SW 1271 (cell line): Measurements from ENCODE around the gene COL4A6.

ENCODE experiments used
- DNase-seq, 2 experiments: peaks; one replicate each; lab custom pipeline; 2025; lab: John Stamatoyannopoulos, UW

The COL4A6 gene

DNA sequence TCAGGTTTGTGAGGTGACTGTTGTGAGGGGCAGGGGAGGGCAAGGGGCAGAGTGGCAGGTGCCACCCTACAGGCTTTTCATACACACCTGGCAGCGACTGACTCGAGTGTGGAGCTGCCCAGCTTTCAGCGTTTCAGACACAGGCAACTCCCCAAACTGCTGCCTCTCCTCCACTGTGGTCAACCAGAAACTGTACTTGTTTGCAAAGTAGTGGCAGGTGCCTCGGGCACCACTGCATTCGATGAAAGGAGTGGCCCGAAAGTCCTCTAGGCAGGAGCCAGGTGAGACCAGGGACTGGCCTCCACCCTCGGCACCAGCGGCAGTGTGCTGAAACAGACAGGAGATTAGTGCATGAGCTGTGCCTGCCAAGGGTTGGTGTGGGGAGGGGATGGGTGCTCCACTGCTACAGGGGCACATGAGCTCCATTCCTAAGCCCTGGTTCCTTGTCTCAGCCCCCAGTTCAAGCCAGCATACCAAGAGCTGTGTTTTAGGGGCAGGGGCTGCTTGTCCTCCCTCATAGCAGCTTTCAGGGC lies 281.2 kb downstream of the COL4A6 start:
- DNase-seq, result no peak

DNA sequence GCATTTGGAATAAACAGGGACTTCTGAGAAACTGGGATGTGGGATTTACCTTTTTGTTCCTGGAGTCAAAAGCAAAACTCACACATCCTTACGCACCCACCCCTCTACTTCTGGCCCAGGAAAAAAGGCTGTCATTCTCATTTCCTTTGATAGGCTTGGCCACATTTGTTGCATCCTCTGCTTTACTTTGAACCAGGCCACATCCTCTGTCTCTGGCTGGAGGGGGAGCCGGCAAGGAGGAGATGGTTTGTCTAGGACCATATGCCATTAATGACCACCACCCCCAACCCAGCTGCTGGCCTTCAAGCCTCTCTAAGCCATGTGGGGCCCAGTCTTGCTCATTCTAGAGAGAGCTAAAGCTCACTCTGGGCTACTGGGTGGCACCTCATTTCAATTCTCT lies 282.1 kb downstream of the COL4A6 start:
- DNase-seq, result no peak

DNA sequence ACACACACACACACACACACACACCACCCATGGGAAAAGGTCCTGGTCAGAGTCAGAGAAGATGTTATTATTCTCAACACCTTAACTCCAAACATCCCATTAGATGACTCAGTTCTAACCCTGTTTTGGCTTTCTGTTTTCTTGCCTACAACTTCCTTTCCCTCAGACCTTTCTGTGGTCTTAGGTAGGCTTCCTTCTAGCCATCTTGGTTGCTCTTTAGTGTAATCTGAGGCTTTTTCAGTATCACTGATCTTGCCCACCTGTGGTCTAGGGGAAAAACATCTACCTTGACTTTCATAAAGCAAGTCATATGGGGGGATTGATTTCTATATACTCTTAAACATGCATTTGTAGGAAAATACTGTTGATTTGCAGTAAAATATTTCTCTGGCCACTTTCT lies 289.7 kb downstream of the COL4A6 start:
- no peak for DNase-seq

DNA sequence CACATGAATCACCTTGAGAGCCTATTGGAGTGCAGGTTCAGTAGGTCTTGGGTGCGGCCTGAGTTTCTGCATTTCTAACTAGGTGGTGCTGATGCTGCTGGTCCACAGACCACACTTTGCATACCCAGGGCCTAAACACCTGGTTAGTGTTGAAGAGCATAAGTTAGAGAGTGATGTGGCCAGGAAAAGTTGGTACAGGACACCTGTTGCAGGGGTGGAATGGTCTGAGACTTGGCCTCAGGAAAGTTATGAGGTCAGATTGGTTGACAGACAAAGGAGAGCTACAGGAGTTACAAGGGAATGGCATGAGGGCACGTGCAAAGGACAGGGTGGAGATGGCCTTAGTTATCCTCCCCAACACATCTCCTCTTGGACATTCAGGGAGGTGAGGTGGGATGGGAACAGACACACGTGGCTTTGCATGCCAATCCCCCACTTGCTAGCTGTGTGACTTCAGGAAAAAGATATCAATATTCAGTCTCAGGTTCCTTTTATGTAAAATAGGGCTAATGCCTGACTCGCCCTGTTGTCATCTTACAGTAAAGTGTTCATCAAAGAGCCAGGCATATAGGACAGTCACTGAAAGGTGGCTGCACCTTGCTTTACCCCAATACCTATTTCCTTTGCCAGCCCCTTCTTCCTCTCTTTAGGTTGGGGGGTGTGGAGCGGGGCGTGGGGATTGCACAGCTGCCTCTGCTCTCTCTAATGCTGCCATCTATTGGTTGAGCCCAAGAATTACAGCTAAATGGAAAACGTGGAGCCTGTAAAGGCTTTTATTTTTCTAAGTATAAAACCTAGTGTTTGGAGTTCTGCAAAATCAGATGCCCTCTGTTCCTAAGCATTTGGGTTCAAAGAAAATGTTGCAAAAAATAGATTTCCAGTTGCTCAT lies 299.2 kb downstream of the COL4A6 start:
- DNase-seq, result no peak

DNA sequence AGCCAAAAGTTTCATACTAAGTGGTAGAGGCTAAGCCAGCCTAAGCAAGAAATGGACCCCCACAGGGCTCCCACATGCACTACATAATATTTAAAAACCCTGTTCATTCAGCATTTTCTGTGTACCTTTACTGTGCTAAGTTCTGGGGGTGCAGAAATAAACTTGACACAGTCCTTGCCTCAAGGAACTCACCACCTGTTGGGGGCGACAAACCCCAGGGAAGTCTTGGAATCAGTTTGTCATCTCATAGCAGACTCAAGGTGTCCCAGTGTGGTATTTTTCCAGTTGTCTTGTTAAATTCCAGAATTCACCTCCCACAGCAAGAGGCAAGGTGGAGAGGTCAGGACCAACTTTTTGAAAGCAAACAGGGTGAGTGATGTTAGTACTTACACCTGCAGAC lies 303.5 kb downstream of the COL4A6 start:
- no peak for DNase-seq

DNA sequence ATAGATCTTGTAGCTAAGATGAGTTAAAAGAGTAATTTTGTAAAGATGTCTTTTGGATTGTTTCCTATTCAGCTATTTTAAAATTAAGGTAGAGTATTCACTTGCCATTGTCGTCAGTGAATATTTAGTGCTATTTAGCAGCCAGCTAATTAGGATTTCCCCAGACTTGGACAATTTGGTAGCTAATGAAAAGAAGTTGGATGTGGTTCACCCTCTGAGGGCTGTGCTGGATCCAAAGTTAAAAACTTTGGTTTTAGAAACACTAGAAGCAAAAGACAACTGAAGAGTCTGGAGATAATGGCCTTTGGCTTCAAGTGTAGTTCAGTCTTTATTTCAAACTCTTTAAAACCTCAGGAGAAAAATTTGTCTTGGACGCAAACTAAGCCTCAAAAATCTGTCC lies 305.3 kb downstream of the COL4A6 start:
- no peak for DNase-seq

DNA sequence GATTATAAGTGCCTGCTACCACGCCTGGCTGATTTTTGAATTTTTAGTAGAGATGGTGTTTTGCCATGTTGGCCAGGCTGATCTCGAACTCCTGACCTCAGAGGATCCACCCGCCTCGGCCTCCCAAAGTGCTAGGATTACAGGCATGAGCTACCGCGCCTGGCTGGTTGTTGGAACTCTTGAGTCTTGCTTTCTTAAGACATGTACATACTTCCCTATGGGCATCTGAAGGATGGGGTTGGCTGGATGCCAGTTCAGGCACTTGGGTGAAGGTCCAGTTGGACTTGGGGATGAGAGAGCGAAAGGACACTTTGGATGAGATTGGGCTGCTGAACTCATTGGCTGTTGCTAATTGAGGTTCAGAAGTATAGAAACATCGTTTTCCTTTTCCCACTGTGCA lies 306.2 kb downstream of the COL4A6 start:
- no peak for DNase-seq

DNA sequence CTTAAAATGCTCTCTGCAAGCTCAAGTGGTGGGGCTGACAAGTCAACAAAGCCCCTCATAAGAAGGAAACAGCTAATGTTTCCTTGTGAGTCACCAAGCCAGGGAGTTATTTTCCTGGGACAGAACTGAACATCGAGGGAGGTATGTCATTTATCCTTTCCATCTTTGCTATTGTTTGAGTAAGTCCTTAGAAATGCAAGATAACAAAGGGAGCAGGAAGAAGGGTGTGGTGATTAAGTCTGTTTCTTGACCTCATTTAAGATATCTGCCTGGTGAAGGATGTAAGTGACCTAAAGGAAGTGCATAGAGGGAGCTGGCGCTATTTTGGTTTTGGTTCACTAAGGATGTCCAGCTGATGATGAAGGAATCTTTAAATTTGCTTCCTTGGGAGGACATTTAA lies 306.8 kb downstream of the COL4A6 start:
- peak in 1 of 2 experiments; percentile 32 for DNase-seq

DNA sequence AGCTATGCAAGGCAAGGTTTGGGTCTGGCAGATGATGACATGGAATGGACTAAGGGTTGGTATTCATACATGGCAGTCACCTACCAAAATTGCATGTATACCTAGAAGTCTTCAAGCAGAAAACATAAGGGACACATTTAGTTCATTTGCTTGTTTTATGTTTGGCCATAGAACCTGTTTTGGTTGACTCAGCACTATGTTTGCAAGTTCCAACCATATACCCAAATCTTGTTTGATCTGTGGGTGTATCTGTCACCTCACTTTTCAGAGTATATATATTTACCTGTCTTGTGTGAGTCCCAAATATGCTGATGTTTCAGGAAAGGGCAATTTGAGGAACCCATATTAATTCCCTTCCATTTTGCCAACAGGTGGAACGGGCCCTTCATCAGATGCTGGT lies 307.3 kb downstream of the COL4A6 start:
- no peak for DNase-seq

DNA sequence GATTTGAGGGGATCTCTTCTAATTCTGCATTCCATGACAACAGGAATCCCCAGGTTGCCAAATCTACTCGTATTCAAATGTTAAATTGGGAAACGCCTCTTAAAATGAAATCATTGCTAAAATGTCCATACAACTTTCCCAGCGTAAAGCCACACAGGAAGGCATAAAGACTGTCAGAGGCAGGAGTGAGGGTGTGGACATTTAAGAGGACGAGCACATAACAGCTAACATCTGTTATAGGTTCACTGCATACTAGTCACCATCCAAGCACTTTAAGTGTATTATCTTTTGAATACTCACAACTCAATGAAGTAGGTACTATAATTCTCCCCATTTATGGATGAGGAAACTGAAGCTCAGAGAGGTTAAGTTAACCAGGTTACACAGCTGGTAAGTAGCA lies 311.1 kb downstream of the COL4A6 start:
- DNase-seq, result no peak

DNA sequence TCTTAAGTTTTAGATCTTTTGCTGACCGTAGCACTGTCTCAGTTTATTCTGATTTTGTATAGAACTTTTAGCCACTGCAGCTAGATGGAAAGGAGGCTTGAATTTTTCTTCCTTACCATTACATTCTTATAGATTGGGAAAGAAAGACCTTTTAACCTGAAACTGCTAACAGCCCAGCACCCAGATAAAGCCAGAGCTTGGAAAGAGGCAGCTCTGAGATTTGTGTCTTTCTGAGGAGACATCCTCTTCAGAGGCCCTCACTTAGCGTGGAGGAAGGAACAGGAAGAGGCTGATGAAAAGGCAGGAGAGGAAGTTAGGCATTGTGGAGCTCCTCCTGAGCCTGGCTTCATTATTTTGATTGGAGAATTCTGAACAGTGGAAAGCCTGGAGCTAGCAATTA lies 311.6 kb downstream of the COL4A6 start:
- DNase-seq, result no peak

DNA sequence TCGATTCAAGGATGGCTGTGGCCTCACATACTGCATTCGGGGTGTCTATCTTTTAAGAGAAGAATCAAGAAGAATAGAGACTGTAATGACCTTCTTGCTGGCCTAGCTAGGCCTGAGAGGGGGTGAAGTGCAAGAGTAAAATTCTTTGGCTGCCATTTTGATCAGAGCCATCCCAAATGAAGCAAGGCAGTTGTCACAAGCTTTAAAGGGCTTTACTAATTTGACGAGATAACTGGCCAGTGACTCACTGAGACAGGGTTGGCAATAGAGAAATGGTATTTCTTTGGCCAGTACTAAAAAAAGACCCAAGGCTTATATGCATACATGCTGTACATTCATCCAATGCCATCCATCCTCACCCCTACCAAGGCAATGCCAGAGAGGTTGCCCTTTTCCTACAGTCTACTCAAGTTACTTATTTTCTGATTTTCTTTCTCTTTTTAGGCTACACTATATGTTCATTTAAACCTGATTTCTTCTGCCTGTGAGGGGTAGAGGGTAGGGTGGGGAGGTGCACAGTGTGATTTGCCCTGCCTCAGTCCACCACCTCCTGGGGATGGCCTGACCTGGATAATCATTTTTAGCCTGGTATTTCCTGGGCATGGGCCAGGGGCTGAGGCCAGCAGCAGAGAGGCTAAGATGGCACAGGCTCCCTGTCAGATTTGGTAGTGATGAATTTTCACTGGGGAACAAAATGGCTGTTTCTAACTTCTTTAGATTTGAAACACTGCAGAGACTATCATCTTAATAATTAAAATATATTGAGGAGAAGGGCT lies 314.4 kb downstream of the COL4A6 start:
- DNase-seq, result no peak

DNA sequence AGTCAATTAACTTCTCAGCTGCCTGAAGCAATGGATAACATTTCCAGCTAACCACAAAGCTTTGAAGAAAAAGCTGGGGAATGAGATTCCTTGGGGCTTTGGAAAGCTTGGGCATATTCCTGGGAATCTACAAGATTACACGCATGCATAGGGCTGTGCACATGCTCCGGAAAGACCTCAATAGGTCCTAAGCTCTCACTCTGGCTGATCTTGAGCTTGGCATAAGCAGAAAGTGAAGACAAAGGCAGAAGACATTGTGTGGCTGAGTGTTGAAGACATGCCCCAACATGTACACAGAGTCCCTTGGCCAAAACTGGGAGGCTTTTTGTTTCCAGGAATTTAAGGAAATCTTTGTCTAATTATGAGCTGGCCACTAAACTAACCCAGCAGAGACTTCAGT lies 315.5 kb downstream of the COL4A6 start:
- no peak for DNase-seq

DNA sequence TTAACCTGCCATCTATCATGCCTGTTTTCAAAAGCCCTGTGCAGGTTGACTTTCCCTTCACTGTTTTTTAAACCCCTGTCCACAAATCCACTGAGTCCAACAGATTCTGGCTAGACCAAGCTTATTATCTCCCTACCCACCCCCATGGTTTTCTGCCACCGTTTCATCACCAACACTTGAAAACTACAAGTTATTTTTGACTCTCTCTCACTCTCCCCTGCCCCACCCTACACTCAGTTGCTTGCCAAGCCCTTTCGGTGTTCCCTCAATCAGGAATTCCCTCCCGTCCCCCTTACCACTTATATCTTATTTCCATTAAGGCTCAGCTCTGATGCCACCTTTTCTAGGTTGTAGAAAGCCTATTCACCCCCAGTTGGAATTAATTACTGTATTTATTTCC lies 316.9 kb downstream of the COL4A6 start:
- DNase-seq, result no peak

DNA sequence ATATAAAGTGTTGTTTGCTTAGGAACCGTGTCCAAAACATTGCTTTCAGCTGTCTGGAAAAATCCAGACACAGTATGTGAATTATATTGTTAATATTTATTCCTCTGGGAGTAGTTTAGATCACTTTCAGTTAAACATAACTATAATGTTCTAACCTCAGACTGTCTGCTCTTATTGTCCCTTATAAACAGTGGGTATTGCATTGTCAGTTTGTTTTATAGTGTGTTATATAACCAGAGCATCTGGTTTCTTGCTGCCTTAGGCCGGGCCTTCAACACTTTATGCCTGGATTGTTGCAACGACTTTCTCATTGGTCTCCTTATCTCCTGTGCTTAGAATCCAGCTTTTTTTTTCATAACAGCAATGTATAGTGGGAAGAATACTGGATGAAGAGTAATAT lies 320.2 kb downstream of the COL4A6 start:
- DNase-seq, result no peak

DNA sequence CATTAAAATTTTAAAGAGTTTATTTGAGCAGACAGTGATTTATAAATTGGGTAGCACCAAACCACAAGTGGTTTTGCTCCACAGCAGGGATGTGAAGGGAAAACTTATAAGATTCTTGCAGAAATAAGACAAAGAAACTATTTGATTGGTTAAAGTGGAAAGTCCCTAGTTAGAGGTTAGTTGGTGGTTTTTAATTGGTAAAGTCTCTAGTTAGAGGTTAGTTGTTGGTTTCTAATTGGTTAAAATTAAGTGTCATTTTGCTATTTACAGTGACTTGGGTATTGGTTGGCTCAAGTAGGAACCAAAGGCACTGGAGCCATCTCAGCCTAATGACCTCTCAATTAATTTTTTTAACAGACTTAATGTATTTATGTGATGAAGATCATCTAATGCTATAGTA lies 323.7 kb downstream of the COL4A6 start:
- DNase-seq, result no peak
